Hepatocyte (in vitro differentiated cells): Measurements from ENCODE around the gene LEAP2. TPM values are rescaled to one million over a fixed set of nuclear protein-coding genes. Genes with fewer than 3 reads are reported as not detected.

Source experiments
- DNase-seq: peaks from one replicate; pipeline ENCODE4 v3.0.0-alpha.2; 2016; ENCODE audit warnings: low spot score
- H2AFZ ChIP-seq: fragments of 200-600 bp; sonication (generic); 2 replicates; pipeline ENCODE4 v1.6.0; 2016; ENCODE audit warnings: antibody characterized with exemption, mild to moderate bottlenecking
- H3K27ac ChIP-seq: fragments of 200-600 bp; sonication (generic); 2 replicates; pipeline ENCODE4 v1.5.1; 2016; ENCODE audit warnings: mild to moderate bottlenecking
- H3K27me3 ChIP-seq: fragments of 200-600 bp; sonication (generic); 2 replicates; pipeline ENCODE4 v1.6.1; 2016
- H3K36me3 ChIP-seq: fragments of 200-600 bp; sonication (generic); replicated peaks from 2 replicates; pipeline ENCODE4 v1.5.1; 2016; ENCODE audit warnings: low read depth; ENCODE audit not compliant: insufficient read depth
- H3K4me1 ChIP-seq: fragments of 200-600 bp; sonication (generic); 2 replicates; pipeline ENCODE4 v1.5.1; 2016; ENCODE audit warnings: mild to moderate bottlenecking, moderate library complexity; ENCODE audit not compliant: insufficient read depth
- H3K4me2 ChIP-seq: fragments of 200-600 bp; sonication (generic); 2 replicates; pipeline ENCODE4 v1.6.0; 2016
- H3K4me3 ChIP-seq: fragments of 200-600 bp; sonication (generic); 2 replicates; pipeline ENCODE4 v1.5.1; 2016; ENCODE audit warnings: mild to moderate bottlenecking
- H3K79me2 ChIP-seq: fragments of 200-600 bp; sonication (generic); 2 replicates; pipeline ENCODE4 v1.6.0; 2017; ENCODE audit warnings: mild to moderate bottlenecking
- H3K9me2 ChIP-seq: fragments of 200-600 bp; sonication (generic); replicated peaks from 2 replicates; pipeline ENCODE4 v1.6.0; 2017; ENCODE audit warnings: mild to moderate bottlenecking; ENCODE audit not compliant: insufficient read depth
- H3K9me3 ChIP-seq: fragments of 200-600 bp; sonication (generic); 2 replicates; pipeline ENCODE4 v1.5.1; 2016; ENCODE audit warnings: low read depth, mild to moderate bottlenecking
- H4K20me1 ChIP-seq: fragments of 200-600 bp; sonication (generic); 2 replicates; pipeline ENCODE4 v1.6.0; 2016; ENCODE audit warnings: mild to moderate bottlenecking; ENCODE audit not compliant: insufficient read depth, poor library complexity, severe bottlenecking
- EZH2 ChIP-seq: fragments of 200-600 bp; sonication (generic); IDR thresholded peaks from 2 replicates; pipeline ENCODE4 v1.6.1; 2016; ENCODE audit warnings: antibody characterized with exemption, mild to moderate bottlenecking, borderline replicate concordance
- EZH2phosphoT487 ChIP-seq: fragments of 200-600 bp; sonication (generic); IDR thresholded peaks from one replicate; pipeline ENCODE4 v1.6.1; 2018; ENCODE audit warnings: antibody characterized with exemption, mild to moderate bottlenecking, low read depth, moderate library complexity; ENCODE audit not compliant: unreplicated experiment, severe bottlenecking
- WGBS: methylation state at CpG from one replicate; pipeline ENCODE4 v1.1.6; 2016; ENCODE audit warnings: low lambda C conversion rate; ENCODE audit errors: missing lambda C conversion rate; 5-methylcytosine and 5-hydroxymethylcytosine counted together
- polyA plus RNA-seq: library from polyadenylated mRNA; unstranded; fragments of >200 nt; fragmentation: Nextera tagmentation; extraction: Ambion mirVana; gene quantifications from 2 replicates; pipeline ENCODE4 v1.2.1, GENCODE V29; 2016
- total RNA-seq: library from RNA; depleted of rRNA; stranded (reverse); fragments of >200 nt; gene quantifications from 2 replicates; pipeline ENCODE4 v1.2.3, GENCODE V29; 2014
- TF ChIP-seq, protein P1 (sequence below): fragments of 200-600 bp; sonication (generic); IDR thresholded peaks from 2 replicates; pipeline ENCODE4 v1.5.1; 2016; ENCODE audit warnings: antibody characterized with exemption, mild to moderate bottlenecking; ENCODE audit not compliant: poor library complexity

The LEAP2 gene
- total and polyA plus RNA-seq, 2 experiments from 2014 or later = 22.6 to 36.3 TPM

DNA sequence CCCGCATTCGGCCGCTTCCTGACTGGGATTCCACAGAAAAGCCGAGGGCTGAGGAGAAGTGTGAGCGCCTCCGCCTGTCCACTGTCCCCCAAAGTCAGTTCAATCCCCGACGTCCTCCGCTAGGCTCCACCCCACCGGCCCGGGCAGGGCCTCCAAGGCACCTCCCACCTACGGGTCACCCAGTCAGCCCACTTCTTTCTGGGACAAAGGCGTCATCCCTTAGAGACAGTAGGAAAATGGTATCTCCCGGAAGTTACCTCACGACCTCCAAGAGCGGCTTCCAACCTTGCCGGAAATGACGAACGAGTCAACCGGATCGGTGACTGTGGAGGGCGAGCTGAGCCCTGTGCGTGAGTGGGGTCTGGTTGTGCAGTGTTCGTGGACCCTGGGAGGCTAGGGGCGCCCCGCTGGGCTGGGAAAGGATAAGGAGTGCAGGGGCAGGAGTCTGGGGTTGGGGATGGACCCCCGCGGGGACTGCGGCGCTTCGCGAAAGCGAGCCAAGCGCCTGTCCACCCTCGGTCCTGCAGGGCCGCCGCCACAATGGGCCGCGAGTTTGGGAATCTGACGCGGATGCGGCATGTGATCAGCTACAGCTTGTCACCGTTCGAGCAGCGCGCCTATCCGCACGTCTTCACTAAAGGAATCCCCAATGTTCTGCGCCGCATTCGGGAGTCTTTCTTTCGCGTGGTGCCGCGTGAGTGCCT lies 7.0 kb upstream of the LEAP2 start, which contains the start of the genes GDF9 and UQCRQ:
Gene GDF9, minus strand, starts transcription at position 128 of the 704 bp plus-strand sequence. CDS start 1,936 bp downstream, outside the sequence.
Gene UQCRQ, plus strand, starts transcription at position 301 of the 704 bp plus-strand sequence. Its CDS starts 240 bp downstream, at position 541.
- H3K36me3 ChIP-seq = no peaks in the 10 kb centered on the region
- H3K27ac ChIP-seq = peak within 1 kb of the TSS; percentile 93
- H3K9me3 ChIP-seq = no peaks in the 10 kb centered on the region
- TF ChIP-seq, protein P1, sequence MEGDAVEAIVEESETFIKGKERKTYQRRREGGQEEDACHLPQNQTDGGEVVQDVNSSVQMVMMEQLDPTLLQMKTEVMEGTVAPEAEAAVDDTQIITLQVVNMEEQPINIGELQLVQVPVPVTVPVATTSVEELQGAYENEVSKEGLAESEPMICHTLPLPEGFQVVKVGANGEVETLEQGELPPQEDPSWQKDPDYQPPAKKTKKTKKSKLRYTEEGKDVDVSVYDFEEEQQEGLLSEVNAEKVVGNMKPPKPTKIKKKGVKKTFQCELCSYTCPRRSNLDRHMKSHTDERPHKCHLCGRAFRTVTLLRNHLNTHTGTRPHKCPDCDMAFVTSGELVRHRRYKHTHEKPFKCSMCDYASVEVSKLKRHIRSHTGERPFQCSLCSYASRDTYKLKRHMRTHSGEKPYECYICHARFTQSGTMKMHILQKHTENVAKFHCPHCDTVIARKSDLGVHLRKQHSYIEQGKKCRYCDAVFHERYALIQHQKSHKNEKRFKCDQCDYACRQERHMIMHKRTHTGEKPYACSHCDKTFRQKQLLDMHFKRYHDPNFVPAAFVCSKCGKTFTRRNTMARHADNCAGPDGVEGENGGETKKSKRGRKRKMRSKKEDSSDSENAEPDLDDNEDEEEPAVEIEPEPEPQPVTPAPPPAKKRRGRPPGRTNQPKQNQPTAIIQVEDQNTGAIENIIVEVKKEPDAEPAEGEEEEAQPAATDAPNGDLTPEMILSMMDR = peak; percentile 50
- no peak for TF ChIP-seq EZH2
- peak within 1 kb of the TSS; percentile 68 for H3K4me3 ChIP-seq
- peak within 1 kb of the TSS; percentile 46 for H2AFZ ChIP-seq
- H3K79me2 ChIP-seq = peaks cover 21% of the 10 kb centered on the region
- 1% methylated on average over 50 of the region's 55 CpGs for WGBS
- no peaks in the 10 kb centered on the region for H3K9me2 ChIP-seq
- H3K4me1 ChIP-seq = peaks cover 15% of the 10 kb centered on the region
- peak within 1 kb of the TSS; percentile 93 for H3K4me2 ChIP-seq
- DNase-seq = peak; percentile 98
- no peaks in the 10 kb centered on the region for H3K27me3 ChIP-seq
- peaks cover 8% of the 10 kb centered on the region for H4K20me1 ChIP-seq

GRCh38 chr5:132867046-132867451 lies 6.4 kb upstream of the LEAP2 start:
- Histone ChIP-seq H3K27me3 (no peaks in the 10 kb centered on the region), H3K4me2 (peak overlapping the region; percentile 93), H2AFZ (peak overlapping the region; percentile 31), H3K9me3 (no peaks in the 10 kb centered on the region), H3K27ac (peak overlapping the region; percentile 92), H3K9me2 (no peaks in the 10 kb centered on the region), H3K79me2 (peaks cover 21% of the 10 kb centered on the region), H3K36me3 (no peaks in the 10 kb centered on the region), H4K20me1 (peaks cover 8% of the 10 kb centered on the region), H3K4me3 (peak overlapping the region; percentile 68), H3K4me1 (peaks cover 18% of the 10 kb centered on the region)
- TF ChIP-seq, protein P1 = no peak
- TF ChIP-seq EZH2phosphoT487 (no peak), EZH2 (no peak)
- DNase-seq = no peak
- 2% methylated on average over 12 of the region's 13 CpGs for WGBS

GRCh38 chr5:132868754-132869153 lies 4.7 kb upstream of the LEAP2 start:
- 94% methylated on average over 4 of the region's 4 CpGs for WGBS
- Histone ChIP-seq H3K4me3 (no peak overlapping the region), H3K9me2 (no peaks in the 10 kb centered on the region), H3K27me3 (no peaks in the 10 kb centered on the region), H3K79me2 (peaks cover 21% of the 10 kb centered on the region), H3K4me2 (no peak overlapping the region), H2AFZ (no peak overlapping the region), H3K27ac (no peak overlapping the region), H3K4me1 (peaks cover 33% of the 10 kb centered on the region), H3K36me3 (no peaks in the 10 kb centered on the region), H4K20me1 (peaks cover 8% of the 10 kb centered on the region), H3K9me3 (no peaks in the 10 kb centered on the region)
- TF ChIP-seq EZH2 (no peak), EZH2phosphoT487 (no peak)
- TF ChIP-seq, protein P1 = no peak
- DNase-seq = no peak
